Endothelial cell of umbilical vein (primary cell): ENCODE results near the gene EDN1.

Source experiments
- EZH2 ChIP-seq: IDR thresholded peaks from 2 replicates; pipeline ENCODE4 v1.6.1; 2012; ENCODE audit warnings: borderline replicate concordance, low read depth, mild to moderate bottlenecking, moderate library complexity, low read length, inconsistent platforms; ENCODE audit not compliant: severe bottlenecking
- FOS ChIP-seq: IDR thresholded peaks from 2 replicates; pipeline ENCODE4 v1.6.1; 2011; ENCODE audit warnings: mild to moderate bottlenecking, low read length, moderate library complexity, borderline replicate concordance; ENCODE audit not compliant: insufficient read depth
- JUN ChIP-seq: IDR thresholded peaks from 2 replicates; pipeline ENCODE4 v1.6.1; 2011; ENCODE audit warnings: borderline replicate concordance, low read depth; ENCODE audit not compliant: insufficient read length, insufficient read depth
- MYC ChIP-seq: IDR thresholded peaks from one replicate; pipeline ENCODE4 v1.6.1; 2011; ENCODE audit warnings: mild to moderate bottlenecking, low read depth, low read length
- POLR2A ChIP-seq: IDR thresholded peaks from 2 replicates; pipeline ENCODE4 v1.6.1; 2012; ENCODE audit warnings: low read depth, mild to moderate bottlenecking, control low read depth, low read length
- POLR2AphosphoS5 ChIP-seq: IDR thresholded peaks from 2 replicates; pipeline ENCODE4 v1.6.1; 2012; ENCODE audit warnings: low read depth, mild to moderate bottlenecking, control low read depth, low read length, moderate library complexity; ENCODE audit not compliant: insufficient read depth
- TF ChIP-seq, protein P1 (sequence below), 2 donors: IDR thresholded peaks; 1 replicate in 1 of 2; 2 replicates in 1 of 2; pipeline ENCODE4 v1.5.1; 2011; ENCODE audit warnings: low read length in 2 of 2, mild to moderate bottlenecking in 2 of 2, moderate library complexity in 2 of 2, control low read depth in 1 of 2, inconsistent platforms in 1 of 2, low read depth in 1 of 2; ENCODE audit not compliant: insufficient read depth in 1 of 2; ENCODE audit errors: extremely low read depth in 1 of 2
- TF ChIP-seq, protein P2 (sequence below): IDR thresholded peaks from 2 replicates; pipeline ENCODE4 v1.6.1; 2011; ENCODE audit not compliant: insufficient read depth, insufficient read length

DNA sequence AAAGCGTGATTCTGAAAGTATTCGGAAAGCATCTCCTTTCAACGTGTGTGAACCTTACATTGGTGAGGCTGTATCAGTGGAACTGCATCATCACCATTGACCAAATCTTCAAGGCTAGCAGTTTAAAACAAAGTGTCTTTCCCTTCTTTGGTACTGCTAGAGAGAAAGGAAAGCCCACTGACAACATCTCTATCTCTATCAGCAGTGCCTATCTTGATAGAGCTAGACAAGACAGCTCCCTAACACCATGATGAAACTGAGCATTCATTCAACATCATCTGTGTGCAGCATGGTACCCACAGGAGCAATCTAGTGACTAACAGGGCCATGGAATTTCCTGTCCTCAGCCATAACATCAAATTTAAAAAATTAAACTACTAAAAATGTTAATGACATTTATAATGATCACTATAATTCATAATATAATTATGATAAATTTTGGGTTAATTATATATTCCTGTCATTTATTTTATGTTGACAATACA is 31.5 kb upstream of the EDN1 start:
- TF ChIP-seq POLR2A (no peak), POLR2AphosphoS5 (no peak), MYC (no peak), EZH2 (no peak), FOS (no peak), JUN (no peak)
- TF ChIP-seq, protein P1, sequence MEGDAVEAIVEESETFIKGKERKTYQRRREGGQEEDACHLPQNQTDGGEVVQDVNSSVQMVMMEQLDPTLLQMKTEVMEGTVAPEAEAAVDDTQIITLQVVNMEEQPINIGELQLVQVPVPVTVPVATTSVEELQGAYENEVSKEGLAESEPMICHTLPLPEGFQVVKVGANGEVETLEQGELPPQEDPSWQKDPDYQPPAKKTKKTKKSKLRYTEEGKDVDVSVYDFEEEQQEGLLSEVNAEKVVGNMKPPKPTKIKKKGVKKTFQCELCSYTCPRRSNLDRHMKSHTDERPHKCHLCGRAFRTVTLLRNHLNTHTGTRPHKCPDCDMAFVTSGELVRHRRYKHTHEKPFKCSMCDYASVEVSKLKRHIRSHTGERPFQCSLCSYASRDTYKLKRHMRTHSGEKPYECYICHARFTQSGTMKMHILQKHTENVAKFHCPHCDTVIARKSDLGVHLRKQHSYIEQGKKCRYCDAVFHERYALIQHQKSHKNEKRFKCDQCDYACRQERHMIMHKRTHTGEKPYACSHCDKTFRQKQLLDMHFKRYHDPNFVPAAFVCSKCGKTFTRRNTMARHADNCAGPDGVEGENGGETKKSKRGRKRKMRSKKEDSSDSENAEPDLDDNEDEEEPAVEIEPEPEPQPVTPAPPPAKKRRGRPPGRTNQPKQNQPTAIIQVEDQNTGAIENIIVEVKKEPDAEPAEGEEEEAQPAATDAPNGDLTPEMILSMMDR (IDR thresholded peaks at IDR 0.05; ENCODE audit: extremely low read depth in 1 of 2, insufficient read depth in 1 of 2, low read depth in 1 of 2, low read length in 2 of 2) = no peak
- TF ChIP-seq, protein P2, sequence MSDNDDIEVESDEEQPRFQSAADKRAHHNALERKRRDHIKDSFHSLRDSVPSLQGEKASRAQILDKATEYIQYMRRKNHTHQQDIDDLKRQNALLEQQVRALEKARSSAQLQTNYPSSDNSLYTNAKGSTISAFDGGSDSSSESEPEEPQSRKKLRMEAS = no peak
